Measurements from ENCODE around the gene TMEM50A.
"Not testable (repeated sequence)": the region's sequence is repeated elsewhere in the genome, so short reads cannot be mapped to it uniquely, and the experiment has no call there.

DNA sequence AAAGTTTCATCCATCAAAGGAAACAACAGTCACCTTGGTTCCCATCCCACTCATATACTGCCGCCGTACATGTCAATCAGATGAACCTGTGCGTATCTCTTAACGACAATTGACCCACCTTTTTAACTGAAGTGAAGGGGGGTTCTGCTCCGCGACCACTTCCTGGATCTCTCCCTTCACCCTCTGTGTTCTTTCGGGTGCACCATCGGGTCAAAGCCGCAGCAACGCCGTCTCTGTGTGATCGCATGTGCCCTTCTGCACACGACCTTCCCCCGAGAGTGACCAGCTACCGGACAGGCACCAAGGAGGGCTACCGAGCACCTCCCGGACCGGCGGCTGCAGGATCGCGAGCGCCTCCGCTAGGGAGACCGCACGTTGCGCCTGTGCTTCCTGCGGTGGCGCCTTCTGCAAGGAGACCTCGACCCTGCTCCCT is 1.2 kb upstream of the TMEM50A start:
- TF ChIP-seq, protein P1, sequence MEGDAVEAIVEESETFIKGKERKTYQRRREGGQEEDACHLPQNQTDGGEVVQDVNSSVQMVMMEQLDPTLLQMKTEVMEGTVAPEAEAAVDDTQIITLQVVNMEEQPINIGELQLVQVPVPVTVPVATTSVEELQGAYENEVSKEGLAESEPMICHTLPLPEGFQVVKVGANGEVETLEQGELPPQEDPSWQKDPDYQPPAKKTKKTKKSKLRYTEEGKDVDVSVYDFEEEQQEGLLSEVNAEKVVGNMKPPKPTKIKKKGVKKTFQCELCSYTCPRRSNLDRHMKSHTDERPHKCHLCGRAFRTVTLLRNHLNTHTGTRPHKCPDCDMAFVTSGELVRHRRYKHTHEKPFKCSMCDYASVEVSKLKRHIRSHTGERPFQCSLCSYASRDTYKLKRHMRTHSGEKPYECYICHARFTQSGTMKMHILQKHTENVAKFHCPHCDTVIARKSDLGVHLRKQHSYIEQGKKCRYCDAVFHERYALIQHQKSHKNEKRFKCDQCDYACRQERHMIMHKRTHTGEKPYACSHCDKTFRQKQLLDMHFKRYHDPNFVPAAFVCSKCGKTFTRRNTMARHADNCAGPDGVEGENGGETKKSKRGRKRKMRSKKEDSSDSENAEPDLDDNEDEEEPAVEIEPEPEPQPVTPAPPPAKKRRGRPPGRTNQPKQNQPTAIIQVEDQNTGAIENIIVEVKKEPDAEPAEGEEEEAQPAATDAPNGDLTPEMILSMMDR (IDR thresholded peaks at IDR 0.05) = not testable (repeated sequence)
- not testable (repeated sequence) for TF ChIP-seq POLR2AphosphoS5 (IDR thresholded peaks at IDR 0.05)
